Measurements from ENCODE around the gene MKKS.

The MKKS gene

DNA sequence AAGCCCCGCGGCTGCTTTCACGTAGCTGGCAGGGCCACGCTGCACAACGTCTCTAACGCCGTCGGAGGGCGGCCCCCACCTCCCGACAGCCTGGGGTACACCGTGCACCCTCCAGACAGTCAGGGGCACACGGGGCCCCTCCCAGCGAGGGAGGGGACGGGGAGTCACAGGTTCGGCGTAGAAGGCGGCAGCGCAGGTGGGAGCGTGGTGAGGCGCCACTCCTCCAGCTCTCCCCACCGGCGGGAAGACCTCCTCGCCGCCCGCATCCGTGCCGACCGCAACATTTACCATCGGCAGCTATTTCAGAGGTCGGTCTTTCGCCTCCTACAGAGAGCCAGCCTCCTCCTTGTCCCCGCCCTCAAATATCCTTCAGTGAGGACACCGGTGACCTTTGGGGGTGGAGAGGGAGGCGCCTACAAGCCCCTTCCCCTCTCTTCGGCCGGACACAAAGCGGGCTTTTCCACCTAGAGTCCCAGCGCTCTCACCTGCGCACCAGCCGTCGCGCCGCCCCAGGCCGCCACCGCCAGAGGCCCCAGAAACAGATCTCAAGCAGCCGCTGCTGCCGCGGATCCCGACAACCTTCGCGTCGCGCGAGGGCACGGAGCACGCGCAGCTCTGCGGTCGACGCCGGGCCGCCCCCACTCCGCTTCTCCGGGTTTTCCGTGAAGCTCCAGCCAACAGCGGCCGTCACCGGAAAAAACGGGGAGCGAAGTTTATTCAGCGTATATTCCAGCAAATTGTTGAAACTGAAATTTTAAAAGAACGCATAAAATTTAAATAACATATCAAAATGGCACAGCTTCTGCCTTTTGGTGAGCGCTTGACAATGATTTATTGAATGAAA, at the start of gene MKKS:
MKKS (minus strand) TSS at position 600 of the 844 bp plus-strand sequence. CDS start 20,708 bp downstream, outside the sequence.
- peak; percentile 81 for ATAC-seq
- Mint-ChIP-seq H3K4me3 (peak within 1 kb of the TSS; percentile 89), H3K9me3 (no peaks in the 10 kb centered on the region), H3K27ac (peak within 1 kb of the TSS; percentile 97), H3K4me1 (peaks cover 31% of the 10 kb centered on the region), H3K36me3 (peaks cover 24% of the 10 kb centered on the region)
- DNase-seq (ENCODE audit: low spot score in 2 of 2), result peak; percentile 70 to 91

DNA sequence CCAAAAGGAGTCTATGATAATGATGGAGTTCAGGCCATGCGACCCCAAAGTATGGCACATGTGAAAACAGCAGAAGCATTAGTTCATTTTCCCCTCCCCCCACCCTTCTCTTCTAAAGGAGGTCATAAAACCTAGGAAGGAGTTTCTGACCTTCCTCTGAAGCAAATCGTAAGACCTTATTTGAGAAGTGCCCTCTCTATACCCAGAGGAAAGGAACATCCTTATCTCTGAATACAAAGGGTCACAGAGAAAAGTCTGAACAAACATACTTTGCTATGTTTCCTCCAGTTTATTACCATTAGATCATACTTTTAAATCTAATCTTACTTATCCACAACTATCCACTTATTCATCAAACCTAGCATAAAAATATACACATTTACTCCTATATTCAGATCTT, 49.7 kb upstream of the MKKS start:
- ATAC-seq (no peak), DNase-seq (ENCODE audit: low spot score in 2 of 2) (no peak)
- H3K36me3 Mint-ChIP-seq, result no peaks in the 10 kb centered on the region
- peaks cover 9% of the 10 kb centered on the region for H3K4me1 Mint-ChIP-seq
- H3K4me3 Mint-ChIP-seq, result no peak overlapping the region
- no peak overlapping the region for H3K27ac Mint-ChIP-seq
- no peaks in the 10 kb centered on the region for H3K9me3 Mint-ChIP-seq

DNA sequence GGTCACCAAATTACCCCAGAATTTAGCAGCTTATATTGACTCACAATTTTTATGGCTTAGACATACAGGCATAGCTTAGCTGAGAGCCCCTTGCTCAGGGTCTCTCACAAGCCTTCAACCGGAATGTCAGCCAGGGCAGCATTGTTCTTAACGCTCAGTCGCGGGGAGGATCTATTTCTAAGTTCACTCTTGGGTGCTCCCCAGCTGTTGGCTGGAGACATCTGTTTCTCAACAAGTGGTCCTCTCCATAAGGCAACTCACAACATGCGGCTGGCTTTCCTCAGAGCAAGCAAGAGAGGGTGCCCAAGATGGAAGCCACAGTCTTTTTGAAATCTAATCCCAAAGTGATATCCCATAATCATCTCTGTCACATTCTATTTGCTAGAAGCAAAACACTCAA, 47.7 kb upstream of the MKKS start:
- no peaks in the 10 kb centered on the region for H3K4me1 Mint-ChIP-seq
- H3K27ac Mint-ChIP-seq, result no peak overlapping the region
- no peak for ATAC-seq

DNA sequence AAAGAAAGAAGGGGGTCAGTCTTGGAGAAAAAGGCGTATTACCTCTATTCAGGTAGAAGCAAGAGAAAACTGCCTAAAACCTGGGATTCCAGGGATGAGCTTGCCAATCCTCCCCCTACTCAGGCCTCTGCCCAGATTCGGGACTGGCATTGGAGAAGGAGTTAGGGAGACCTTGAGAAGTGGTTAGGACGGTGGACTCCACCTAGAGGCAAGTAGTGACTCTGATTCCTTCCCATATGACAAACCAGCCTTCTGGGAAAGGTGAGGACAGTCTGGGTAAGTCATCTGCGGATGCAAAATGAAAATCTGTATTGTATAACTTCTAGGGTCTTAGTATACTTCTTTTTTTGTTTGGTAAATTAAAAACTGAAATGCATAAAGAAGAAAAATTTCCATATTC, 44.9 kb upstream of the MKKS start:
- DNase-seq (ENCODE audit: low spot score in 2 of 2), result no peak

More for the DNA sequence above, 47.7 kb upstream of the MKKS start:
- H3K9me3 Mint-ChIP-seq, result no peaks in the 10 kb centered on the region
- H3K36me3 Mint-ChIP-seq, result no peaks in the 10 kb centered on the region
- H3K4me3 Mint-ChIP-seq, result no peak overlapping the region
- no peak for DNase-seq (ENCODE audit: low spot score in 2 of 2)

DNA sequence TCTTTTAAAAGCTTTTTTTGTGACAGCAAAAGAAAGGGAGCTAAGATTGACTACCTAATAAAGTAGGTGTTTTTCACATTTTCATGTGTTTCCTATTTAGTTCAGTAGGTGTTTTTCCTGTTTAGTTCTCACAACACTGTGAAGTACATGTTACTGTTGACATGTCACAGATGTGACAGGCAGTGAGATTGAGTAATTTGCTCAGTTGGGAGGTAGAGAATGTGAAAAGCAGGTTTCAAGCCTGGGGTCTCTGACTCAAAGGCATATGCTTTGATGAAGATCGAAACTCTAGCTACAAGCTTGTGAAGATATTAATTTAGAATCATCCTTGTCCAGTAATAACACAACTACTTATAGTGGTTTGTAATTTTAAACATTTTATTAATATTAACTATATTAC, 44.2 kb upstream of the MKKS start:
- ATAC-seq (peak; percentile 83), DNase-seq (ENCODE audit: low spot score in 2 of 2) (no peak)
- Mint-ChIP-seq H3K9me3 (no peaks in the 10 kb centered on the region), H3K27ac (no peak overlapping the region), H3K4me3 (no peak overlapping the region), H3K36me3 (no peaks in the 10 kb centered on the region), H3K4me1 (peaks cover 15% of the 10 kb centered on the region)

More for the DNA sequence above, 44.9 kb upstream of the MKKS start:
- H3K36me3 Mint-ChIP-seq, result no peaks in the 10 kb centered on the region
- H3K27ac Mint-ChIP-seq, result no peak overlapping the region
- ATAC-seq, result no peak
- H3K4me3 Mint-ChIP-seq, result no peak overlapping the region
- H3K4me1 Mint-ChIP-seq, result peaks cover 15% of the 10 kb centered on the region
- H3K9me3 Mint-ChIP-seq, result no peaks in the 10 kb centered on the region

DNA sequence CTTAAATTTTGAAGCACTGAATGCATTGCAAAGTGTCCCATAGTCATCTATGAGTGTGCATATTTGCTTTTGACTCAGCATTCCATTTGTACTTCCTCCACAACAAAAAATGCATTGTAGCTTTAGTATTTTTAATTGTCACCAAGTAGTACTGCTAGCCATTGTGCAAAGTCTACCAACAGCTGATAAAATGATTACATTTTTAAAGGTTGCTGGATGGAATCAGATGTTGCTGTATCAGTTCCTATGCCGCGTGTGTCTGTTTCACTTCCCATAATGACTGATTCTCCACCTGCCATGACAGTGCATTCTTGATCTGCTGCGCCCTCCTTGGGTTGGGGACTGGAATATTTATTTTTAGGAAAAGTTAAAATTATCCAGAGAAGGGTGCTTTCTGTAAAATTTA, 42.3 kb upstream of the MKKS start:
- Mint-ChIP-seq H3K4me3 (no peak overlapping the region), H3K9me3 (no peaks in the 10 kb centered on the region), H3K4me1 (peaks cover 15% of the 10 kb centered on the region), H3K36me3 (no peaks in the 10 kb centered on the region), H3K27ac (no peak overlapping the region)
- DNase-seq (ENCODE audit: low spot score in 2 of 2), result no peak
- ATAC-seq, result no peak

DNA sequence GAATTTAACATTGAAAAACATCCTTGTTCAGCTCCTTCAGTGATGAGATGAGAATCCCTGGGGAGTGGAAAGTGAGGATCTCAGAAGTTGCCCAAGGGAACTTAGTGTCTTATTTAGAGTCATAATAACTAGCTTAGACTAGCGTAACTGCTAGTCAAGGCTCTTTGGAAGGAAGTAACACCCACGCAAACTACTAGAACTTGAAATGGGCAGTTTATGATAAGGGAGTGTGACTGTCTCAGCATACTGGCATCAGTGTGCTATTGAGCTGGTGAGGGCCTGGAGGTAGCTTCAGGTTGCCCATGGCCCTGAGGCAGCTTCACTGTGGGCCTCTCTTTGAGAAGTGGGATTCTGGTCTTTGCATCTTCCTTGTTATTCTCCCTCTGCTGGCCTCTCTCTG, 41.2 kb upstream of the MKKS start:
- Mint-ChIP-seq H3K4me1 (peaks cover 15% of the 10 kb centered on the region), H3K9me3 (no peaks in the 10 kb centered on the region), H3K4me3 (no peak overlapping the region), H3K36me3 (no peaks in the 10 kb centered on the region), H3K27ac (no peak overlapping the region)
- ATAC-seq (no peak), DNase-seq (ENCODE audit: low spot score in 2 of 2) (no peak)

DNA sequence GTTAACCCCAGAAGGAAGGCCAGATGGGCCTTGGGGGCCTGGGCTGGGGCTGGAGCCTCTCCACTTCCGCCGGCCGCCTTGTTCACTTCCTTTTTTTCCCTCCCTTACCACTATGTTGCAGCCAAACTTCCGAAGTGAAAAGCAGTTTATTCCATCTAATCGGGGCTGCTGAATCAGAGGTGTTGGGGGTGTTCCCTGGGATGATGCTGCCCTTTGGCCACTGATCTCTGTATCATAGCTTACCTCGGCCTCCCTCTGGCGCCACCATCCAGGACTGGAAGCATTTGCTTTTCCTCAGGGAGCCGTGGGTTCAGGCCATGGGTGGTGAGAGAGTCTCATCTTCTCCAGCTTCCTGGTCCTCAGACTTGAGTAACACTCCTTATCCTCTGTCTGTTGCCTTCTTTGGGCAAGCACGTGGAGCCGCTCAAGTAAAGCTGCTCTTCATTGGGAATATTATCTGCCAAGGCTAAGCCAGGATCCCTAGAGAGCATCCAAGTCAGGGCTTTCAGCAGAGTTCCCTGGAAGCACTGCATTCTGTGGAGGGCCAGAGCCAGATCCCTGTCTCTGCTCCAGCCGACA, 40.7 kb upstream of the MKKS start:
- Mint-ChIP-seq H3K36me3 (no peaks in the 10 kb centered on the region), H3K9me3 (no peaks in the 10 kb centered on the region), H3K4me1 (peaks cover 15% of the 10 kb centered on the region), H3K27ac (no peak overlapping the region), H3K4me3 (no peak overlapping the region)
- DNase-seq (ENCODE audit: low spot score in 2 of 2) (no peak), ATAC-seq (no peak)

DNA sequence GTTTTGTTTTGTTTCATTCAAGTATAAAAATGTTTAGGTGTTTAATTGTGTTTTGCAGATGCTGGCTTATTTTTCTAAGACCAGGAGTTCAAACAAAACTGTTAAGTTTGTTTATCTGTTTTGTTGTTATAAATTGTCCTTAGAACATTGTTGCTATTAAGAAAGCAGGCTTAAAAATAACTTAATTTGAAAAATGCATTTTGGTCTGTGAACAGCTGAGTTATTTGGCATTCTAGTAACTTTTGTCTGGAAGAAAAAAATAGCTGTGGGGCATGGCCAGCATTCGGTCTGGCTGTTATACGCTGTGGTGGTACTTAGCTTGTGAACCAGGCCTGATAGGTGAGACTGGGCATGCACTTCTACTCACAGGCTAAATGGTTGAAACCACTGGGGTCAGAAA, 38.8 kb upstream of the MKKS start:
- Mint-ChIP-seq H3K4me1 (peaks cover 22% of the 10 kb centered on the region), H3K9me3 (no peaks in the 10 kb centered on the region), H3K36me3 (no peaks in the 10 kb centered on the region), H3K27ac (no peak overlapping the region), H3K4me3 (no peak overlapping the region)
- ATAC-seq, result no peak
- no peak for DNase-seq (ENCODE audit: low spot score in 2 of 2)

DNA sequence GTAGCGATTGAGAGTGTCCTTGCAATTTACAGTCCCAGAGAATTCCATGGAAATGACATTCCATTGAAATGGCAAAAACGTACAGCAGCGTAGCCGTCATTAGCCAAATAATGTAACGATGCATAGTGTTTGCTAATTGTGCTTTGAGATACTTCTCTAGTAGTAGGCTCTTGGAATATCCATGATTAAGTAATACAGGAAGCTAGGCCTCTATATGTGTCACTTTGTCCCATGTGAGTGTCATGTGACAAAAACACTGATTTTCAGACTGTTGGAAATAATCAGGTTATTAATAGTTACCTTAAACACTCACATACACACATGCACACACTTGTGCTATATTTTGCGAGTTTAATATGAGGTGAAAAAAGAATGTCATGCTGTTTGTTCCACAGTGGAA, 36.3 kb upstream of the MKKS start:
- no peak overlapping the region for H3K4me3 Mint-ChIP-seq
- no peaks in the 10 kb centered on the region for H3K36me3 Mint-ChIP-seq
- ATAC-seq (no peak), DNase-seq (ENCODE audit: low spot score in 2 of 2) (no peak)
- H3K27ac Mint-ChIP-seq, result no peak overlapping the region
- H3K9me3 Mint-ChIP-seq, result no peaks in the 10 kb centered on the region
- peaks cover 16% of the 10 kb centered on the region for H3K4me1 Mint-ChIP-seq

DNA sequence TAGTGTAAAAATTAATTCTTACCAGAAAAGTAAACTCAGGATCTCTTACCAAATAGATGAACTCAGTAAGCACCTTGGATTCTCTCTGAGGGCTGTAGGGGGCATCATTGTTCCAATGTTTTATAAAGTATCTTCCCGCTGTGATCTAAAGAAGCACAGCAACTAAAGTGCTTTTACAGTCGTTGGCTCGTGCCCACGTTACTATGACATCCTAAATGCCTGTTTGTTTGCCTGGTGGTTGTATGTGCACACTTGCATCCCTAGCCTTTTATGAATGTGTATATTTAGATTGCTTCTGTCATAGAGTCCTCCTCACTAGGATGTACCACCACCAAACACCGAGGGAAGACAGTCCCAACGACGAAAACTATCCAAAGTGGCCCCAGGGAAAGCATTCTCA, 35.6 kb upstream of the MKKS start:
- no peaks in the 10 kb centered on the region for H3K36me3 Mint-ChIP-seq
- no peak overlapping the region for H3K4me3 Mint-ChIP-seq
- no peak overlapping the region for H3K27ac Mint-ChIP-seq
- DNase-seq (ENCODE audit: low spot score in 2 of 2) (no peak), ATAC-seq (no peak)
- peaks cover 10% of the 10 kb centered on the region for H3K4me1 Mint-ChIP-seq
- no peaks in the 10 kb centered on the region for H3K9me3 Mint-ChIP-seq

DNA sequence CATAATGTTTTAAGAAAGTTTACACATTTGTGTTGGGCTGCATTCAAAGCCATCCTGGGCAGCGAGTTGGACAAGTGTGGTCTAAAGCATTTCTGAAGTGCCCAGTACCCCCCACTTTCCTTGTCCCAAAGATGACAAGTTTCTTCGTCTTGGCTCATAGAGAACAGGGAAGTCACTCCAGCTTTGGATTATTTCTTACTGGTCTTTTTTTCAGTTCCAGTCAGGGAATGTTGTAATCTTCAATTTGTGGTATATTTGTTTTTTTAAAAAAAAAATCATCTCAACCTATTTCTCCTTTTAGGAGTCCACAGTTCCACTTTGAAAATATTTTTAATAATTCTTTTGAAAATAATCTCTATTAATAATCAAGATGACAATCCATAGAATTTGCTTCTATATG, 35.0 kb upstream of the MKKS start:
- H3K4me1 Mint-ChIP-seq, result peaks cover 7% of the 10 kb centered on the region
- H3K4me3 Mint-ChIP-seq, result no peak overlapping the region
- DNase-seq (ENCODE audit: low spot score in 2 of 2), result no peak
- no peaks in the 10 kb centered on the region for H3K9me3 Mint-ChIP-seq
- no peak for ATAC-seq
- H3K36me3 Mint-ChIP-seq, result no peaks in the 10 kb centered on the region
- H3K27ac Mint-ChIP-seq, result no peak overlapping the region

DNA sequence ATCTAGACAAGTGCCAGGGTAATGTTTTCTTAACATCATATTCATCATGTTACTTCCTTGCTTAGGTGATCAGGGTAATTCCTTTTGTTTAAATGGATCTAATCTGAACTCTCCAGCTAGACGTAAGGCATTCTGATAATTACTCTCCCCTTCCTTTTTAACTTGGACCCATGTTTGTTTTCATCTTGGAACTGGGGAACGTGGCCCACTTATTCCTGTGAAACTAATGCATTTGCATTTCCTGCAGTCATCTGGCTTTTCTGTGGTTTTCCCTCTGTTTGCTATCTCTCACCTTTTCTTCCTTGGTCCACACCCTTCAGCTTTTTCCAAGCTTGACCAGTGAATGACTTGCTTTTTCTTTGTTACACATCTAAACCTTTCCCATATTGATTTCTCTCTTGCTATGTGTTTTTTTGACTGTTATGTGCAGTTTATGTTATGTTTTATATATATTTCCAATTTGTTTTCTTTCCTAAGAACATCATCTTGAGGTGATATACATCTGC, 34.4 kb upstream of the MKKS start:
- H3K9me3 Mint-ChIP-seq, result no peaks in the 10 kb centered on the region
- DNase-seq (ENCODE audit: low spot score in 2 of 2) (no peak), ATAC-seq (no peak)
- no peaks in the 10 kb centered on the region for H3K36me3 Mint-ChIP-seq
- H3K4me3 Mint-ChIP-seq, result no peak overlapping the region
- H3K27ac Mint-ChIP-seq, result no peak overlapping the region
- peaks cover 7% of the 10 kb centered on the region for H3K4me1 Mint-ChIP-seq

DNA sequence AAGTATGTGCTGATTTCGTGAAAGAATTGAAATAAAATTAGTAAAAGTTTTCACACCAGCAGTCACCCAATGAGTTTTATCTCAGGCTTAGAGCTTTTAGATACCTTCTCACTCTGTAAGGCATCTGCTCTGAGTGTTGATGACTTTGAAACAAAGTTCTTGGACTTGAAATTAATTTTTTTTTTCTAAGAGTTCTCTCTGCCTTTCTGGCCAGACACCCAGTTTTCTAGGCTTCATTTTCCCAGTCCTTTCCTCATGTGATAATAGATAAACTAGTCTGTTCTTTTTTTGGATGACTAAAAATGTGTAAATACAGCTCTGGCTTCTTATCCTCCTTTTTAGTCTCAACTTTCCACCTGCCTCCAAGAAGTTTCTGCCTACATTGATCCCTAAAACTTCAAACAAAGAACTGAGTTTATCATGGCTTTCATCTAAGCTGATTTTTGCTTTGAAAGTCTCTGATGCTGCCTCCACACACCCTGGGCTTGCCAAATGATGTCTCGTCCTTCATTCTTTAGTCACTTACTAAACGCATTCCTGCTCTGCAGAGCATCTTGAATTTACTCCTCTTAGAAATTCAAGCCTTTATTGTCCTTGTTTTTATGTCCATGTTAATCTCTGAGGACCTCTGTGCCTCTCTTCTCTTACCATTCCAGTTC, 33.8 kb upstream of the MKKS start:
- no peak for ATAC-seq
- no peaks in the 10 kb centered on the region for H3K36me3 Mint-ChIP-seq
- no peak overlapping the region for H3K27ac Mint-ChIP-seq
- H3K9me3 Mint-ChIP-seq, result peaks cover 3% of the 10 kb centered on the region
- no peak overlapping the region for H3K4me3 Mint-ChIP-seq
- DNase-seq (ENCODE audit: low spot score in 2 of 2), result no peak
- H3K4me1 Mint-ChIP-seq, result peaks cover 7% of the 10 kb centered on the region

DNA sequence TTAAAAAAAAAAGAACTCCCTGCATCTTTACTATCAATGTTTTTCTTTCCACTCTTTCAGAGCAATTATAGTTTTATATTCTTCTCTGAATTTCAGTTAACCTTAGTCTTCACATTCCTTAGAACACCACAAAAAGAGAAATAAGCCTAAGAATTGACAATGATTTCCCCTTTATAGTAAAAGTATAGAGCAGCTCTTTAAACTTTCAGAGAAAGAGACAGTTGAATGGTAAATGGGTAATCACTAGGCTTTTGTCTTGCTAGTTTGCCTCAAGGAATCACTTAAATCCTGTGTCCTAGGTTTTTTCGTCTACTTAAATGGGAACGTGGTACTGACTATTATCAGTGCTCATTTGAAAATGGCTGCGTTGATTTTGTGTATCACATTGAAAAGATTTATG, 32.8 kb upstream of the MKKS start:
- H3K4me3 Mint-ChIP-seq, result no peak overlapping the region
- peaks cover 3% of the 10 kb centered on the region for H3K9me3 Mint-ChIP-seq
- DNase-seq (ENCODE audit: low spot score in 2 of 2) (no peak), ATAC-seq (no peak)
- no peak overlapping the region for H3K27ac Mint-ChIP-seq
- H3K4me1 Mint-ChIP-seq, result peaks cover 7% of the 10 kb centered on the region
- H3K36me3 Mint-ChIP-seq, result no peaks in the 10 kb centered on the region

DNA sequence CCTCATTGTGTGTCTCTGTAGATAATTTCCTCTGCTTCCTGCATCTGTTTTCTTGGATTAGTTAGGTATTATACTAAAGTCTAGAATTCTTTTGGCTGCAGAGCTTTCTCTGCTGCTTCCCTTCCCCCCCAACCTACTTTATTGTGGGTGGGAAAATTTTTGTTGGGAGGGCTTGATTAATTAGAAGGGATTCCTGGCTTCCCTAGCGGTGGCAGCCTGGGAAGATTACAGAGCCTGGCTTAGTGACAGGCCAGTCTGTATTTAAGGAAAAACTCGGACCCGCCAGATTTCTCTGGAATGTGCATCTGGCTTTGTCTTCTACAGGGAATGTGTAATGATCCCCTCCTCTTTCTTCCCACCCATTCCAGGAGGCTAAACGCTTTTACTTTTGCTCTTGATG, 32.3 kb upstream of the MKKS start:
- DNase-seq (ENCODE audit: low spot score in 2 of 2), result no peak
- Mint-ChIP-seq H3K27ac (no peak overlapping the region), H3K4me1 (peaks cover 7% of the 10 kb centered on the region)

More for the DNA sequence above, 32.3 kb upstream of the MKKS start:
- Mint-ChIP-seq H3K9me3 (peaks cover 3% of the 10 kb centered on the region), H3K4me3 (no peak overlapping the region), H3K36me3 (no peaks in the 10 kb centered on the region)
- ATAC-seq, result no peak

Data from stimulated activated effector memory CD8-positive, alpha-beta T cell treated with anti-CD3 and anti-CD28 coated beads, Interleukin-12 subunit alpha, Interleukin-12 subunit beta, amount 100 ng/mL, for 72 hours (primary cell).